Type B pancreatic cell (in vitro differentiated cells): ENCODE data around the gene LELP1. TPM values are rescaled to one million over a fixed set of nuclear protein-coding genes. Genes with fewer than 3 reads are reported as not detected.

ENCODE experiments used
- DNase-seq: peaks from one replicate; pipeline ENCODE4 v3.0.0; 2021; ENCODE audit warnings: mixed read lengths; ENCODE audit not compliant: unreplicated experiment; ENCODE audit errors: extremely low spot score
- H3K27ac Mint-ChIP-seq: 2 replicates; pipeline ENCODE4 v1.8.0; 2021; ENCODE audit warnings: mild to moderate bottlenecking, mixed read lengths
- H3K27me3 Mint-ChIP-seq: 2 replicates; pipeline ENCODE4 v1.8.0; 2021; ENCODE audit warnings: mixed read lengths
- H3K36me3 Mint-ChIP-seq: 2 replicates; pipeline ENCODE4 v1.8.0; 2021; ENCODE audit warnings: mixed read lengths
- H3K4me1 Mint-ChIP-seq: one replicate; pipeline ENCODE4 v1.8.0; 2021; ENCODE audit warnings: mixed read lengths; ENCODE audit not compliant: unreplicated experiment
- H3K4me3 Mint-ChIP-seq: 2 replicates; pipeline ENCODE4 v1.8.0; 2021; ENCODE audit warnings: mild to moderate bottlenecking, mixed read lengths
- H3K9me3 Mint-ChIP-seq: 2 replicates; pipeline ENCODE4 v1.8.0; 2021; ENCODE audit warnings: mixed read lengths
- CTCF ChIP-seq: fragments of 200-600 bp; sonication (generic); conservative IDR thresholded peaks from 2 replicates; pipeline ENCODE4 v1.5.0; 2021; ENCODE audit warnings: antibody characterized with exemption, mild to moderate bottlenecking
- total RNA-seq: library from RNA; stranded (reverse); gene quantifications from 2 replicates; pipeline ENCODE4 v1.2.1, GENCODE V29; 2021; ENCODE audit warnings: low replicate concordance

Gene LELP1
- total RNA-seq, 1 donor from 2014 or later = not detected

DNA sequence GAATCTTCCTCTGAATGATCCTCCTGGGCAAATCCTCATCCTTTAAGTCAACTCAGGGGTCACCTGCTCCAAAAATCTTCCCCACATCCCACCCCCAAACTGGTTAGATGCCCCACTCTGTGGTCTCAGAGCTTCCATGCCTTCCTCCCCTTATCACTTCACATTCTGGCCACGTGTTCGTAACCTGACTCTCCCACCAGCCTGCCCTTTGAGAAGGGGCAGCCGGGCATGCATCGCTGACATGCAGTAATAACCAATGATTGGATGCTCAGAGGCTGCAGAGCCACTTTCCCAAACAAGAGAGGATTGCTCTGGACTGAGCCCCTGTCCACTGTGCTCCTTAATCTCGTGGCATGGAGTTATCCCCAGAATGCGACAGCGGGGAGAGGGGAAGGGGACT lies 7.0 kb downstream of the LELP1 start:
- DNase-seq = no peak
- H3K27ac Mint-ChIP-seq = no peak overlapping the region
- no peaks in the 10 kb centered on the region for H3K4me1 Mint-ChIP-seq
- no peaks in the 10 kb centered on the region for H3K36me3 Mint-ChIP-seq
- H3K4me3 Mint-ChIP-seq = no peak overlapping the region
- H3K9me3 Mint-ChIP-seq = no peaks in the 10 kb centered on the region
- H3K27me3 Mint-ChIP-seq = peaks cover 24% of the 10 kb centered on the region
- no peak for TF ChIP-seq CTCF

DNA sequence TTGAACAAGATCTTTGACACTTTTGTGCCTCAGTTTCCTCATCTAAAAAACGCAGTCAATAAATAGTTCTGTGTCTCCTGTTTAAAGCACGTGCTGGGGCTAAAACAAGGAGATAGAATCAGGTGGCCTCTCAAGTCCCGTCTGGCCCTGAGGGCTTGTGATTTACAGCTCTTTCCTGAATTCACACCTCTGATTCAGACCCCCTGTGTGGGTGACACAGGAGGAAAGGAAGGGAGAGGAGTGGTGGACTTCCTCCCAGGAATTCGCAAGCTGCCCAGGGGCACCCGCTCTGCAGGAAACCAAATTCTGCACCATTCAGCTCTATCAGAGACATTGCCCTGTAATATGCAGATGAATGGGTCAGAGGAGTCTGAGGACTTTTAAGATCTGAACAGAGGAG lies 9.0 kb downstream of the LELP1 start:
- H3K9me3 Mint-ChIP-seq = no peaks in the 10 kb centered on the region
- no peaks in the 10 kb centered on the region for H3K4me1 Mint-ChIP-seq
- DNase-seq = no peak
- H3K36me3 Mint-ChIP-seq = no peaks in the 10 kb centered on the region
- H3K4me3 Mint-ChIP-seq = no peak overlapping the region
- no peak for TF ChIP-seq CTCF
- no peak overlapping the region for H3K27ac Mint-ChIP-seq
- peaks cover 28% of the 10 kb centered on the region for H3K27me3 Mint-ChIP-seq

- Mint-ChIP-seq H3K27ac (no peak overlapping the region), H3K36me3 (no peaks in the 10 kb centered on the region), H3K27me3 (peaks cover 34% of the 10 kb centered on the region), H3K9me3 (no peaks in the 10 kb centered on the region), H3K4me1 (no peaks in the 10 kb centered on the region), H3K4me3 (no peak overlapping the region)
- DNase-seq = no peak
- no peak for TF ChIP-seq CTCF
These were observed 10.3 kb downstream of the LELP1 start for GRCh38 chr1:153213519-153213918.

- Mint-ChIP-seq H3K4me3 (no peak within 1 kb of the TSS), H3K27ac (no peak within 1 kb of the TSS), H3K36me3 (no peaks in the 10 kb centered on the region), H3K9me3 (no peaks in the 10 kb centered on the region), H3K4me1 (no peaks in the 10 kb centered on the region), H3K27me3 (peaks cover 32% of the 10 kb centered on the region)
- no peak for TF ChIP-seq CTCF
- DNase-seq = no peak
These were observed 14.0 kb downstream of the LELP1 start, which contains the start of gene PRR9 for GRCh38 chr1:153217212-153217611. TSS of gene PRR9 (plus strand) at chr1:153217584. CDS start at chr1:153218145, 561 bp downstream.

GRCh38 chr1:153217744-153218416 lies 14.7 kb downstream of the LELP1 start:
- DNase-seq = no peak

More at GRCh38 chr1:153217744-153218416, 14.7 kb downstream of the LELP1 start:
- peaks cover 28% of the 10 kb centered on the region for H3K27me3 Mint-ChIP-seq
- TF ChIP-seq CTCF = no peak
- no peaks in the 10 kb centered on the region for H3K9me3 Mint-ChIP-seq
- H3K4me3 Mint-ChIP-seq = no peak overlapping the region
- H3K27ac Mint-ChIP-seq = no peak overlapping the region
- H3K4me1 Mint-ChIP-seq = peaks cover under 1% of the 10 kb centered on the region
- H3K36me3 Mint-ChIP-seq = no peaks in the 10 kb centered on the region
